GM12878 (cell line): ENCODE results near the gene CNN1. TPM values are rescaled to one million over a fixed set of nuclear protein-coding genes. Genes with fewer than 3 reads are reported as not detected.

Experiments used
- BCL11A ChIP-seq: IDR thresholded peaks from 2 replicates; pipeline ENCODE4 v1.6.1; 2011; ENCODE audit warnings: low read depth, low read length
- BHLHE40 ChIP-seq, 2 experiments: fragments of 450-650 bp in 1 of 2; IDR thresholded peaks; 2 replicates each; pipeline ENCODE4 v1.6.1; 2011 to 2017; ENCODE audit warnings: low read depth in 2 of 2, borderline replicate concordance in 1 of 2, improper control_type of control experiment in 1 of 2, low read length in 1 of 2, mild to moderate bottlenecking in 1 of 2
- CREB1 ChIP-seq: IDR thresholded peaks from 2 replicates; pipeline ENCODE4 v1.6.1; 2012; ENCODE audit warnings: low read depth, mild to moderate bottlenecking, inconsistent platforms
- CREM ChIP-seq: IDR thresholded peaks from 2 replicates; pipeline ENCODE4 v1.6.1; 2014; ENCODE audit warnings: antibody characterized with exemption, low read depth
- DPF2 ChIP-seq: fragments of 450-650 bp; IDR thresholded peaks from 2 replicates; pipeline ENCODE4 v1.6.1; 2017; ENCODE audit warnings: mild to moderate bottlenecking
- EED ChIP-seq: sonication (generic); IDR thresholded peaks from 2 replicates; pipeline ENCODE4 v1.6.1; 2016; ENCODE audit warnings: antibody characterized with exemption, low read depth
- GABPA ChIP-seq: IDR thresholded peaks from 2 replicates; pipeline ENCODE4 v1.6.1; 2014; ENCODE audit warnings: antibody characterized with exemption, low read depth, mild to moderate bottlenecking, inconsistent platforms
- IKZF2 ChIP-seq, 2 experiments: fragments of 450-650 bp; IDR thresholded peaks; 2 replicates each; pipeline ENCODE4 v1.6.1; 2017; ENCODE audit warnings: mild to moderate bottlenecking in 2 of 2, moderate library complexity in 2 of 2
- KLF5 ChIP-seq: fragments of 450-650 bp; IDR thresholded peaks from 2 replicates; pipeline ENCODE4 v1.6.1; 2014; ENCODE audit warnings: mild to moderate bottlenecking; ENCODE audit not compliant: partially characterized antibody
- MXI1 ChIP-seq: fragments of 150-350 bp; IDR thresholded peaks from 2 replicates; pipeline ENCODE4 v1.6.1; 2011; ENCODE audit warnings: low read depth, mild to moderate bottlenecking, inconsistent platforms, low read length, improper control_type of control experiment
- NBN ChIP-seq: fragments of 450-650 bp; IDR thresholded peaks from 2 replicates; pipeline ENCODE4 v1.6.1; 2016
- NR2F1 ChIP-seq: fragments of 450-650 bp; conservative IDR thresholded peaks from 2 replicates; pipeline ENCODE4 v1.6.1; 2017; ENCODE audit warnings: mild to moderate bottlenecking
- PBX3 ChIP-seq: IDR thresholded peaks from 2 replicates; pipeline ENCODE4 v1.6.1; 2011; ENCODE audit warnings: mild to moderate bottlenecking, low read depth, low read length, moderate library complexity; ENCODE audit not compliant: insufficient replicate concordance
- TCF3 ChIP-seq: IDR thresholded peaks from 2 replicates; pipeline ENCODE4 v1.6.1; 2012; ENCODE audit warnings: low read depth, mild to moderate bottlenecking, low read length, borderline replicate concordance; ENCODE audit not compliant: insufficient read depth
- WRNIP1 ChIP-seq: IDR thresholded peaks from 2 replicates; pipeline ENCODE4 v1.6.1; 2011; ENCODE audit warnings: low read depth, low read length, improper control_type of control experiment, borderline replicate concordance
- YY1 ChIP-seq: IDR thresholded peaks from 2 replicates; pipeline ENCODE4 v1.6.1; 2011; ENCODE audit warnings: low read depth, mild to moderate bottlenecking, low read length
- polyA plus RNA-seq, 11 experiments: library from polyadenylated mRNA; depleted of rRNA in 4 of 11; unstranded in 6 of 11; stranded (reverse) in 5 of 11; fragments of >200 nt; fragmentation: Nextera tagmentation in 4 of 11; fragmentation: Illumina TruSeq in 1 of 11; extraction: Ambion mirVana in 4 of 11; extraction: Trizol in 1 of 11; gene quantifications; 1 replicate in 1 of 11; 2 replicates in 10 of 11; pipeline versions ENCODE4 v1.2.1 to v1.2.3, GENCODE V29; 2011 to 2016; ENCODE audit warnings: inconsistent platforms in 2 of 11, missing spikeins in 2 of 11, low read depth in 1 of 11
- total RNA-seq, 4 experiments: library from RNA; depleted of rRNA in 3 of 4; stranded (reverse); fragments of >200 nt in 3 of 4; fragmentation: Illumina TruSeq in 1 of 4; extraction: Trizol in 1 of 4; gene quantifications; 2 replicates each; pipeline versions ENCODE4 v1.2.1 to v1.2.3, GENCODE V29; 2013 to 2021

Gene CNN1
- total and polyA plus RNA-seq, 10 of the 15 experiments (the other 5 are each of a cell fraction or from before 2014, with no cell fraction given) = 0.03 to 0.58 (median 0.22) TPM; not detected in 1

GRCh38 chr19:11554160-11554559 lies 15.5 kb downstream of the CNN1 start (continued):
- TF ChIP-seq PBX3 (peak; percentile 51), NR2F1 (peak; percentile 37; the same call in 1 of the 2 replicates), CREB1 (0 out of 2 replicates have a peak, but pooled peaks have one; percentile 22), EED (peak; percentile 93), IKZF2 (IDR thresholded peaks at IDR 0.05) (peak; percentile 74 to 78; a peak in 3 of 4 replicates), BHLHE40 (IDR thresholded peaks at IDR 0.05; ENCODE audit: borderline replicate concordance in 1 of 2, low read depth in 2 of 2, low read length in 1 of 2) (peak in 1 of 2 experiments; percentile 51; a peak in 1 of 4 replicates), DPF2 (peak; percentile 60; the same call in 1 of the 2 replicates), CREM (peak; percentile 63), MXI1 (no peak), BCL11A (peak; percentile 61; the same call in 1 of the 2 replicates), WRNIP1 (no peak), KLF5 (no peak), GABPA (0 out of 2 replicates have a peak, but pooled peaks have one; percentile 33), YY1 (peak; percentile 38; the same call in 1 of the 2 replicates), TCF3 (peak; percentile 94), NBN (peak; percentile 65)
